Breast epithelium (tissue), 4 donors: Measurements from ENCODE around the gene RNH1. TPM values are rescaled to one million over a fixed set of nuclear protein-coding genes. Genes with fewer than 3 reads are reported as not detected.

Experiments
- DNase-seq, 2 donors: peaks; one replicate each; pipeline ENCODE4 v3.0.0-alpha.2; 2019; ENCODE audit warnings: low spot score in 2 of 2
- H3K27ac ChIP-seq, 2 donors: fragments of 200-600 bp; sonication (generic) in 1 of 2; one replicate each; pipeline ENCODE4 v1.5.1; 2016 to 2019; ENCODE audit warnings: mild to moderate bottlenecking in 1 of 2
- H3K27me3 ChIP-seq, 2 donors: fragments of 200-600 bp; sonication (generic) in 1 of 2; one replicate each; pipeline versions ENCODE4 v1.5.1 to v1.6.0; 2017 to 2019; ENCODE audit warnings: control low read depth in 1 of 2, mild to moderate bottlenecking in 1 of 2
- H3K36me3 ChIP-seq: fragments of 200-600 bp; one replicate; pipeline ENCODE4 v1.5.1; 2019
- H3K4me1 ChIP-seq, 2 donors: fragments of 200-600 bp; sonication (generic); one replicate each; pipeline ENCODE4 v1.5.1; 2016 to 2019; ENCODE audit warnings: control low read depth in 1 of 2
- H3K4me3 ChIP-seq, 3 donors: fragments of 200-600 bp; sonication (generic); 1 replicate in 2 of 3; 2 replicates in 1 of 3; pipeline ENCODE4 v1.5.1; 2016 to 2019; ENCODE audit warnings: mild to moderate bottlenecking in 3 of 3, moderate library complexity in 2 of 3
- H3K9me3 ChIP-seq, 2 donors: fragments of 200-600 bp; sonication (generic) in 1 of 2; one replicate each; pipeline ENCODE4 v1.5.1; 2016 to 2019; ENCODE audit warnings: control low read depth in 1 of 2
- CTCF ChIP-seq, 3 donors: fragments of 450-650 bp; IDR thresholded peaks; one replicate each; pipeline ENCODE4 v1.5.1; 2016 to 2017; ENCODE audit warnings: antibody characterized with exemption in 3 of 3, mild to moderate bottlenecking in 3 of 3, moderate library complexity in 3 of 3
- POLR2A ChIP-seq: fragments of 450-650 bp; IDR thresholded peaks from one replicate; pipeline ENCODE4 v1.6.1; 2016; ENCODE audit warnings: antibody characterized with exemption, mild to moderate bottlenecking, moderate library complexity
- POLR2AphosphoS5 ChIP-seq, 3 donors: sonication (generic); formaldehyde crosslinking; IDR thresholded peaks; one replicate each; pipeline ENCODE4 v1.6.1; 2017; ENCODE audit warnings: antibody characterized with exemption in 3 of 3
- intact Hi-C: fragments of 100-400 bp; cut with DNase I; formaldehyde crosslinking; loops from one replicate; pipeline ENCODE4 v1.15.1; 2023; ENCODE audit warnings: low total_unique reads
- total RNA-seq, 3 donors: library from RNA; depleted of rRNA; stranded (reverse); fragments of >200 nt; gene quantifications; one replicate each; pipeline ENCODE4 v1.1.0, GENCODE V29; 2016

RNH1 gene
- total RNA-seq, 3 donors from 2014 or later: 139 to 249 (median 209) TPM

DNA sequence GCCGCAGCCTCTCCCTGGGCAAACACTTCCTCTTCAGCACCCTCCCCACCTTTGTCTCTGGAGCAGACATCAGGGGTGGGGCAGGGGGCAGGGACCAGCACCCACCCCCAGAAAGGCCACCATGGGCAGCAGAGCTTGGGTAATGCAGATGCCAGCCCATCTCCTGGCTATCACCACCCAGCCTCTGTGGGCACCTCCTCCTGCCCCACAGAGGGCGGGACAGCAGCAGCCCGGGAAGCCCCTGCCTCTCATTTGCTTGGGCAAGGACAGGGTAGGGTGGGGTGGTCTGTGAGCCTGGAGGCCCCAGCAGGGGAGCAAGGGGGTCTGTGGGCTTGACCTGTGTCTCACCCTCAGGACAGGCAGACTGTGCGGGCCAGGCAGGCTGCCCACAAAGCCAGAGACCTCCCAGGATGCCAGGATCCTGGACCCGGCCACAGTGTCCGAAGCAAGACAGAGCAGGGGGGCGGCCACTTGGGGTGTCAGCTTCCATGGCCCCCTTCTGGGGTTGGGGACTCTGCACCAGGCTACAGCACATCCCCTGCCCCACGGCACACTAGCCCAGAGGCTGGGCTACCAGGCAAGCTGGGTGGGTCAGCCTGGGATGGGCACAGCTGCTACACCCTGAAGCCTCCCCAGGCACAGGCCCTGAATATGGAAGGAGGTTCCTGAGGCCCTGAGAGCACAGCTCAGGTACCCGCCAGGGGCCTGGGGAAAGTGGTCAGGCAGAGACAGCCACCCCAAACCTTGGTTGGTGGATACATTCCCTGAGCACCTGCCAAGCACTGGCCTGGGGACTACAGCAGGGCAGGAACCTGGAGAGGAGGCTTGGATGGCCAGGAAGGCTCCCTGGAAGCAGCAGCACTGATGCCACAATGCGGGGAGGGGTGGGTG lies 4.5 kb downstream of the RNH1 start:
- peak overlapping the region in 1 of 2 donors; percentile 74 for H3K27ac ChIP-seq
- H3K9me3 ChIP-seq: no peaks in the 10 kb centered on the region
- H3K4me3 ChIP-seq: peak overlapping the region in 2 of 3 donors; percentile 60 to 88
- H3K27me3 ChIP-seq: no peaks in the 10 kb centered on the region
- intact Hi-C loops: no loop called here
- DNase-seq: no peak
- H3K36me3 ChIP-seq: peaks cover 23% of the 10 kb centered on the region
- no peak for TF ChIP-seq POLR2AphosphoS5 (IDR thresholded peaks at IDR 0.05)
- no peak for TF ChIP-seq CTCF (IDR thresholded peaks at IDR 0.05)
- TF ChIP-seq POLR2A: no peak
- H3K4me1 ChIP-seq: peaks cover 9 to 15% of the 10 kb centered on the region in 2 donors

DNA sequence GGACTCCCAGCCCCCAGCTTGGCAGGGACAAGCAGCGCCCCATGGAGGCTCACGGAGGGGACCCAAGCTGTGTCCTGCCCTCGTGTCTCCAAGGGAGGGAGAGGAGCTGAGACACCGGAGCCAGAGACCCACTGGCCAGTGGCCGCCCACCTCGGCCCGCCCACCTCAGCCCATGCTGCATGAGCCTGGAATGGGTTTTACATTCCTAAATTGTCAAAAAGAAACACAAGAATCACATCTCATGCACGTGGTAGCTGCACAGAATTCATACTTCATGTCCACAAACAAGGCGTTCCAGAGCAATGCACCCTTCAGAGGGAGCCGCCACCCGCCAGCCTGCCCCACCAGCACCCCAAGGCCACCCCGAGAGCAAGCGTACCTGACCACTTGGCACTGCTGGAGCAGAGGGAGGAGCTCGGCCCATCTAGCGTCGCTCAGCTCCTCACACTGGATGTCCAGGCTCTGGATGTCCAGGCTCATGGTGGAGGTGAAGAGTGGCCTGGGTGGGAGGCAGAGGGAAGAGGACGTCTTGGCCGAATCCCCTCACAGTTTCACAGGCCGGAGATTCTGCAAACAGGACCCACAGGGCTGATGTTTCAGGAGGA lies 5.3 kb downstream of the RNH1 start:
- H3K27ac ChIP-seq: peak overlapping the region in 1 of 2 donors; percentile 74
- no peaks in the 10 kb centered on the region for H3K27me3 ChIP-seq
- no peak overlapping the region for H3K4me3 ChIP-seq
- peaks cover 9 to 15% of the 10 kb centered on the region in 2 donors for H3K4me1 ChIP-seq
- DNase-seq: no peak
- H3K9me3 ChIP-seq: no peaks in the 10 kb centered on the region
- intact Hi-C loops: no loop called here
- peaks cover 23% of the 10 kb centered on the region for H3K36me3 ChIP-seq
- no peak for TF ChIP-seq POLR2A
- TF ChIP-seq POLR2AphosphoS5 (IDR thresholded peaks at IDR 0.05): no peak
- TF ChIP-seq CTCF (IDR thresholded peaks at IDR 0.05): no peak

DNA sequence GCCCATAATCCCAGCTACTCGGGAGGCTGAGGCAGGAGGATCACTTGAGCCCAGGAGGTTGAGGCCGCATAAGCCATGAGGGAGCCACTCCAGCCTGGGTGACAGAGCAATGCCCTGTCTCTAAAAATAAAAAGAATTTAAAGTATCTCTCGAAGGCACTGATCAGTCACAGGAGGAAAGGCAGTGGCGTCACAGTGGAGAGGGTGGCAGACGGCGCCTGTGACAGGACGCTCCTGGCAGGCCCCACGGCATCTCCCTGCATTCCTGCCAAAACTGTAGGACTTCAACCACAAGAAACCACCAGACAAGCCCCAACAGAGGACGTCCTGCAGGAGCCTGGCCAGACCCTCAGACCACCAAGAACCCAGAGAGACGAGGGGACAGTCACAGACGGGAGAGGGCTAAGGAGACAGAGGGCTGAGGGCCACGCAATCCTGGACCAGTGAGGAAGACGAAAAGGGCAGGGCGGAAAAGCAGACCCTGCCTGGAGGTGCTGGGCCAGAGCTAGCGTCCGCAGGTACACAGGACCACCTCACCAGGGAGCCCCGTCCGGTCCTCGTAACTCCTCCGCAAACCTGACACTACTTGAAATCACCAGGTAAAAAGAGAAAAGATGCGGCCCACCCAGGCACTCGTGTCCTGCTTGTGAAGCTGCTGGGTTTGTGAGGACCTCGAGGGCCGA lies 5.9 kb downstream of the RNH1 start:
- peaks cover 9 to 15% of the 10 kb centered on the region in 2 donors for H3K4me1 ChIP-seq
- TF ChIP-seq CTCF (IDR thresholded peaks at IDR 0.05) (no peak), POLR2A (no peak), POLR2AphosphoS5 (IDR thresholded peaks at IDR 0.05) (no peak)
- H3K4me3 ChIP-seq: no peak overlapping the region
- H3K9me3 ChIP-seq: no peaks in the 10 kb centered on the region
- no peaks in the 10 kb centered on the region for H3K27me3 ChIP-seq
- H3K27ac ChIP-seq: no peak overlapping the region
- peaks cover 23% of the 10 kb centered on the region for H3K36me3 ChIP-seq
- DNase-seq: no peak
- intact Hi-C loops: no loop called here

DNA sequence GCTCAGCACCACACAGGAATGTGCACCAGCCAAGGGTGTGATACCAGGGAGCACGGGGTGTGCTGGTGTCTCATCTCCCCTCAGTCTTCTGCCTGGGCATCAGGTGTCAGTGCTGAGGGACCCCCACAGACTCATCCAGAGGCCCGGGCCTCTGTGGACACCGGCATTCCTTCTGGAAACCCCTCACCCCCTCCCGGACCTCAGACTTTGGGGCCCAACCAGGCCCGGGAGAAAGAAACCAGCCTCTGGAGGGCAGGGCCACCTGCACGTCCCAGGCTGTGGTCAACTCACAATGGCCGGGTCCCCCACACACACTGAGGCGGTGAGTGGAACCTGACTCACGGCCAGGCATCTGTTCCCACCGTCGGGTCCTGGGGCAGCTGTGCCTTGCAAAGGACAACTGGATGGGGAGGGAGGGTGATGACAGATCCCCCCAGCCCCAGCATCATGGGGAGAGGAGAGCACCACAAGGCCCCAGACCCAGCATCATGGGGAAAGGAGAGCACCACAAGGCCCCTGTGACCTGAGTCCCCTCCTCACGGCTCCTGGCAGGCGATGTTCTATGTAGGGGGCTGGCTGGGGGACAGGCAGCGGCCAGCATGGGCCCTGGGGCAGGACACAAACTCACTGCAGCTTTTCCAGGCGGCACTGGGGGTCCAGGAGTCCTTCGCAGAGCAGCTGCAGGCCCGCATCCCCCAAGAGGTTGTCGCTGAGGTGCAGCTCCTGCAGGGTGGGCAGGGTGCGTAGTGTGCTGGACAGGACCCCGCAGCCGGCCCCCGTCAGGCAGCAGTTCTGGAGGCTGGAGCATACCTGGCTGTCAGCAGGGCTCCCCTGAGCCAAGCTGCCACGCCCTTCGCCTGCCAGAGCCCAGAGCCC lies 7.6 kb downstream of the RNH1 start:
- peaks cover 25% of the 10 kb centered on the region for H3K36me3 ChIP-seq
- TF ChIP-seq POLR2AphosphoS5 (IDR thresholded peaks at IDR 0.05) (no peak), CTCF (IDR thresholded peaks at IDR 0.05) (no peak), POLR2A (no peak)
- H3K4me3 ChIP-seq: no peak overlapping the region
- no peaks in the 10 kb centered on the region for H3K27me3 ChIP-seq
- H3K4me1 ChIP-seq: peaks cover 0 to 9% of the 10 kb centered on the region in 2 donors
- DNase-seq: no peak
- H3K9me3 ChIP-seq: no peaks in the 10 kb centered on the region
- H3K27ac ChIP-seq: no peak overlapping the region
- intact Hi-C loops: no loop called here
